IMR-90 (cell line): ENCODE data around the gene FAM133A.

Experiments
- CTCF ChIP-seq: conservative IDR thresholded peaks from 2 replicates; pipeline ENCODE4 v1.5.1; 2012; ENCODE audit warnings: mild to moderate bottlenecking, low read depth, low read length, improper control_type of control experiment
- POLR2A ChIP-seq: IDR thresholded peaks from 2 replicates; pipeline ENCODE4 v1.6.1; 2012; ENCODE audit warnings: mild to moderate bottlenecking, low read depth, low read length

- TF ChIP-seq CTCF (no peak), POLR2A (no peak)
Observed at GRCh38 chrX:93673056-93673868, 744 bp upstream of the FAM133A start, which contains the start of gene NAP1L3.
